Ishikawa (cell line): ENCODE data around the gene ZNF460.

ENCODE experiments used
- CEBPB ChIP-seq: IDR thresholded peaks from 2 replicates; pipeline ENCODE4 v1.6.1; 2012
- CREB1 ChIP-seq: IDR thresholded peaks from 2 replicates; pipeline ENCODE4 v1.6.1; 2012; ENCODE audit warnings: low read depth
- EGR1 ChIP-seq: IDR thresholded peaks from 2 replicates; pipeline ENCODE4 v1.6.1; 2012
- EP300 ChIP-seq: IDR thresholded peaks from 2 replicates; pipeline ENCODE4 v1.6.1; 2012; ENCODE audit warnings: borderline replicate concordance
- FOXM1 ChIP-seq: IDR thresholded peaks from 2 replicates; pipeline ENCODE4 v1.6.1; 2012; ENCODE audit warnings: low read depth, borderline replicate concordance
- NFIC ChIP-seq: IDR thresholded peaks from 2 replicates; pipeline ENCODE4 v1.6.1; 2012
- RAD21 ChIP-seq: IDR thresholded peaks from 2 replicates; pipeline ENCODE4 v1.6.1; 2012; ENCODE audit warnings: low read depth
- TAF1 ChIP-seq: IDR thresholded peaks from 2 replicates; pipeline ENCODE4 v1.6.1; 2012; ENCODE audit warnings: low read depth, mild to moderate bottlenecking
- TCF12 ChIP-seq: IDR thresholded peaks from 2 replicates; pipeline ENCODE4 v1.6.1; 2012; ENCODE audit warnings: low read depth
- TEAD4 ChIP-seq: IDR thresholded peaks from 2 replicates; pipeline ENCODE4 v1.6.1; 2012
- USF1 ChIP-seq: IDR thresholded peaks from 2 replicates; pipeline ENCODE4 v1.6.1; 2012
- YY1 ChIP-seq: IDR thresholded peaks from 2 replicates; pipeline ENCODE4 v1.6.1; 2012; ENCODE audit warnings: low read depth
- ZBTB7A ChIP-seq: IDR thresholded peaks from 2 replicates; pipeline ENCODE4 v1.6.1; 2012; ENCODE audit warnings: low read depth
- TF ChIP-seq, protein P1 (sequence below): IDR thresholded peaks from 2 replicates; pipeline ENCODE4 v1.6.1; 2012
- TF ChIP-seq, protein P2 (sequence below): IDR thresholded peaks from 2 replicates; pipeline ENCODE4 v1.6.1; 2012; ENCODE audit warnings: low read depth, mild to moderate bottlenecking

Gene ZNF460

DNA sequence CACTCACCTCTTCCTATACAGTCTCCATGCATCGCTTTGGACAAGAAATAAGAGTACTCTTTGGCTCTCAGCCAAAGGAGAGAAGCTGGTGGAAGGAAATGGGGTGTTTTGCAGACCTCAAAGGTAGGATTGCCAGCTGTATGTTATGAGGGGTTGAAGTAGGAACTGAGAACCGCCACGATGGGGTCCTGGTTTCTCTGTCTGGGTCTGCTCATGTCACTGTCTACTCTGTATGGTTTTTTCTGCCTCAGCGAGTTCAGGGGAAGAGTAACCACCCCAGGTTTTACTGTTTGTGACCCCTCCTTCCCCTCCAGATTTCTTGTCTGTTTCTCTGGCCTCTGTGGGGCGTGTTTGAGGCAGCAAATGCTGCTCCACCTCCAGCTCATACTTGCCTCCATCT is 35.8 kb upstream of the ZNF460 start:
- no peak for TF ChIP-seq TEAD4
- TF ChIP-seq TCF12, result no peak
- TF ChIP-seq, protein P1, sequence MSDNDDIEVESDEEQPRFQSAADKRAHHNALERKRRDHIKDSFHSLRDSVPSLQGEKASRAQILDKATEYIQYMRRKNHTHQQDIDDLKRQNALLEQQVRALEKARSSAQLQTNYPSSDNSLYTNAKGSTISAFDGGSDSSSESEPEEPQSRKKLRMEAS, result no peak
- TF ChIP-seq USF1, result no peak
- TF ChIP-seq ZBTB7A, result no peak
- no peak for TF ChIP-seq TAF1
- no peak for TF ChIP-seq CREB1
- TF ChIP-seq EGR1, result no peak
- no peak for TF ChIP-seq EP300
- no peak for TF ChIP-seq FOXM1
- TF ChIP-seq NFIC, result no peak
- no peak for TF ChIP-seq CEBPB
- TF ChIP-seq, protein P2, sequence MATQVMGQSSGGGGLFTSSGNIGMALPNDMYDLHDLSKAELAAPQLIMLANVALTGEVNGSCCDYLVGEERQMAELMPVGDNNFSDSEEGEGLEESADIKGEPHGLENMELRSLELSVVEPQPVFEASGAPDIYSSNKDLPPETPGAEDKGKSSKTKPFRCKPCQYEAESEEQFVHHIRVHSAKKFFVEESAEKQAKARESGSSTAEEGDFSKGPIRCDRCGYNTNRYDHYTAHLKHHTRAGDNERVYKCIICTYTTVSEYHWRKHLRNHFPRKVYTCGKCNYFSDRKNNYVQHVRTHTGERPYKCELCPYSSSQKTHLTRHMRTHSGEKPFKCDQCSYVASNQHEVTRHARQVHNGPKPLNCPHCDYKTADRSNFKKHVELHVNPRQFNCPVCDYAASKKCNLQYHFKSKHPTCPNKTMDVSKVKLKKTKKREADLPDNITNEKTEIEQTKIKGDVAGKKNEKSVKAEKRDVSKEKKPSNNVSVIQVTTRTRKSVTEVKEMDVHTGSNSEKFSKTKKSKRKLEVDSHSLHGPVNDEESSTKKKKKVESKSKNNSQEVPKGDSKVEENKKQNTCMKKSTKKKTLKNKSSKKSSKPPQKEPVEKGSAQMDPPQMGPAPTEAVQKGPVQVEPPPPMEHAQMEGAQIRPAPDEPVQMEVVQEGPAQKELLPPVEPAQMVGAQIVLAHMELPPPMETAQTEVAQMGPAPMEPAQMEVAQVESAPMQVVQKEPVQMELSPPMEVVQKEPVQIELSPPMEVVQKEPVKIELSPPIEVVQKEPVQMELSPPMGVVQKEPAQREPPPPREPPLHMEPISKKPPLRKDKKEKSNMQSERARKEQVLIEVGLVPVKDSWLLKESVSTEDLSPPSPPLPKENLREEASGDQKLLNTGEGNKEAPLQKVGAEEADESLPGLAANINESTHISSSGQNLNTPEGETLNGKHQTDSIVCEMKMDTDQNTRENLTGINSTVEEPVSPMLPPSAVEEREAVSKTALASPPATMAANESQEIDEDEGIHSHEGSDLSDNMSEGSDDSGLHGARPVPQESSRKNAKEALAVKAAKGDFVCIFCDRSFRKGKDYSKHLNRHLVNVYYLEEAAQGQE, result no peak
- no peak for TF ChIP-seq YY1
- TF ChIP-seq RAD21, result no peak

GRCh38 chr19:57245066-57245465 is 35.2 kb upstream of the ZNF460 start:
- TF ChIP-seq FOXM1 (no peak), CREB1 (no peak)
- TF ChIP-seq, protein P2, result no peak

GRCh38 chr19:57245959-57246358 is 34.3 kb upstream of the ZNF460 start:
- TF ChIP-seq FOXM1 (no peak), TAF1 (no peak), USF1 (no peak), NFIC (no peak), CEBPB (no peak), EGR1 (no peak), CREB1 (no peak), YY1 (no peak), TEAD4 (no peak), EP300 (no peak), RAD21 (no peak)
- TF ChIP-seq, protein P1, result no peak

DNA sequence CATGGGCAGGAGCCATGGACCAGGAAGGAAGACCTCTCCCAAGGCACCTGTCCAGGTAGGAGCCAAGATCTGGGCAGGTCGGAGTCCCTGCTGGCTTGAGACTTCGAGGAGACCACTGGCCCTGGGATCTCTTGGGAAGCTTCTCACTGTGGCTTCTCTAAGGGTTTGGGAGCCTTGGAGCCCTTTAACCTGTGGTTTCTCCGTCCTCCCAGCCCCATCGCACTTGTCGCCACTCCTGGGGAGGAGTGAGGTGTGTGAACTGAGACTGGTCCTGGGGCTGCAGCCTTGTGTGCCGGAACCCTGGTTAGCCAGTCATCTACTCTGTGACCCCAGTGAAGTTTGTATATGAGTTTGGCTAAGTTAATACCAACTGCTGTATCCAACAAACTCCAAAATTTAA is 31.6 kb upstream of the ZNF460 start:
- TF ChIP-seq FOXM1 (no peak), YY1 (no peak), CEBPB (no peak)

- no peak for TF ChIP-seq CEBPB
- TF ChIP-seq, protein P1, result no peak
- TF ChIP-seq TAF1, result no peak
- TF ChIP-seq EP300, result no peak
- TF ChIP-seq, protein P2, result no peak
- TF ChIP-seq EGR1, result no peak
- no peak for TF ChIP-seq CREB1
Observed at GRCh38 chr19:57249329-57249728, 31.0 kb upstream of the ZNF460 start.
